HCT116 (cell line): ENCODE results near the gene GDI1. TPM values are rescaled to one million over a fixed set of nuclear protein-coding genes. Genes with fewer than 3 reads are reported as not detected.

ENCODE experiments used
- ATAC-seq: fragments of 200-7000 bp; cut with Tn5 transposase; 2 replicates; pipeline ENCODE4 v1.9.1; 2020; ENCODE audit warnings: mild to moderate bottlenecking, moderate library complexity
- BruUV-seq: library from RNA; stranded (reverse); fragments of 400-500 nt; replicated peaks from 2 replicates; lab custom pipeline; 2021; lab: Mats Ljungman, UMichigan
- CTCF ChIA-PET: fragments of 300-600 bp; sonication (Branson Sonifier 250); formaldehyde crosslinking; loops from one replicate; lab custom pipeline; 2021; ENCODE audit warnings: antibody characterized with exemption; lab: Charles Lee
- POLR2A ChIA-PET: fragments of 300-600, 350-600 bp; sonication (Branson Sonifier 250); formaldehyde crosslinking; loops from one replicate; lab custom pipeline; 2021; ENCODE audit warnings: antibody characterized with exemption; lab: Charles Lee
- RAD21 ChIA-PET, 2 experiments: fragments of 300-600 bp; sonication (Branson Sonifier 250); formaldehyde crosslinking; loops; one replicate each; lab custom pipeline; 2023; ENCODE audit warnings: low total read pairs in 2 of 2; ENCODE audit not compliant: uncharacterized antibody in 2 of 2, unreplicated experiment in 2 of 2, low non-redundant PET in 1 of 2; lab: Charles Lee
- DNase-seq: peaks from one replicate; pipeline ENCODE4 v3.0.0-alpha.2; 2010; ENCODE audit warnings: low read depth, low spot score
- H2AFZ ChIP-seq: fragments of 200-600 bp; shearing (Covaris generic), sonication (generic); 2 replicates; pipeline ENCODE4 v1.6.1; 2017; ENCODE audit warnings: low read depth, mixed run types, mixed read lengths, antibody characterized with exemption, low read length; ENCODE audit not compliant: poor library complexity, severe bottlenecking
- H3K27ac ChIP-seq: 2 replicates; pipeline ENCODE4 v1.5.1; 2012; ENCODE audit warnings: low read depth, low read length
- H3K27me3 ChIP-seq: fragments of 200-600 bp; sonication (generic); 2 replicates; pipeline ENCODE4 v1.6.1; 2016; ENCODE audit warnings: mixed run types, low read length, mixed read lengths; ENCODE audit not compliant: insufficient read depth
- H3K36me3 ChIP-seq, 2 experiments: fragments of 200-500 bp in 1 of 2; fragments of 200-600 bp in 1 of 2; sonication (Bioruptor generic) in 1 of 2; sonication (generic) in 1 of 2; 2 replicates each; pipeline versions ENCODE4 v1.5.1 to v1.6.1; 2014 to 2016; ENCODE audit warnings: low read length in 2 of 2, inconsistent platforms in 1 of 2, mixed read lengths in 1 of 2, mixed run types in 1 of 2; ENCODE audit not compliant: insufficient read depth in 2 of 2, control insufficient read depth in 1 of 2
- H3K4me1 ChIP-seq, 2 experiments: fragments of 200-600 bp in 1 of 2; sonication (generic) in 1 of 2; 2 replicates each; pipeline versions ENCODE4 v1.5.1 to v1.6.1; 2012 to 2017; ENCODE audit warnings: low read length in 2 of 2, inconsistent platforms in 1 of 2, mild to moderate bottlenecking in 1 of 2, mixed read lengths in 1 of 2, mixed run types in 1 of 2, moderate library complexity in 1 of 2; ENCODE audit not compliant: insufficient read depth in 2 of 2, control insufficient read depth in 1 of 2
- H3K4me2 ChIP-seq: fragments of 200-600 bp; sonication (generic); 2 replicates; pipeline ENCODE4 v1.6.1; 2017; ENCODE audit warnings: mixed run types, low read length, mixed read lengths
- H3K4me3 ChIP-seq, 2 experiments: fragments of 200-600 bp in 1 of 2; sonication (generic) in 1 of 2; replicated peaks in 1 of 2; 2 replicates each; pipeline ENCODE4 v1.5.1; 2011 to 2016; ENCODE audit warnings: low read length in 2 of 2, control low read depth in 1 of 2, low read depth in 1 of 2, mild to moderate bottlenecking in 1 of 2, mixed read lengths in 1 of 2, mixed run types in 1 of 2
- H3K79me2 ChIP-seq: fragments of 200-600 bp; sonication (generic); 2 replicates; pipeline ENCODE4 v1.6.1; 2017; ENCODE audit warnings: mild to moderate bottlenecking, mixed run types, low read length, moderate library complexity, mixed read lengths; ENCODE audit not compliant: insufficient read depth
- H3K9ac ChIP-seq: fragments of 200-600 bp; sonication (generic); 2 replicates; pipeline ENCODE4 v1.6.1; 2016; ENCODE audit warnings: low read length, mixed read lengths
- H3K9me2 ChIP-seq: fragments of 200-600 bp; sonication (generic), shearing (Covaris generic); 2 replicates; pipeline ENCODE4 v1.6.1; 2017; ENCODE audit warnings: mixed run types, mild to moderate bottlenecking, moderate library complexity; ENCODE audit not compliant: insufficient read depth
- H3K9me3 ChIP-seq, 2 experiments: fragments of 200-500 bp in 1 of 2; fragments of 200-600 bp in 1 of 2; sonication (Bioruptor generic) in 1 of 2; sonication (generic) in 1 of 2; 2 replicates each; pipeline ENCODE4 v1.6.1; 2014 to 2017; ENCODE audit warnings: low read length in 2 of 2, mixed read lengths in 2 of 2, inconsistent platforms in 1 of 2, low read depth in 1 of 2, mild to moderate bottlenecking in 1 of 2, mixed run types in 1 of 2, moderate library complexity in 1 of 2; ENCODE audit not compliant: control insufficient read depth in 1 of 2, insufficient read depth in 1 of 2
- H4K20me1 ChIP-seq: fragments of 200-600 bp; sonication (generic), shearing (Covaris generic); 2 replicates; pipeline ENCODE4 v1.6.1; 2017; ENCODE audit warnings: mixed run types, mild to moderate bottlenecking, moderate library complexity; ENCODE audit not compliant: insufficient read depth
- CEBPB ChIP-seq: IDR thresholded peaks from 2 replicates; pipeline ENCODE4 v1.6.1; 2012; ENCODE audit warnings: low read depth
- EZH2 ChIP-seq: fragments of 200-600 bp; sonication (generic); IDR thresholded peaks from 2 replicates; pipeline ENCODE4 v1.6.1; 2017; ENCODE audit warnings: antibody characterized with exemption, mixed run types
- POLR2A ChIP-seq: IDR thresholded peaks from 2 replicates; pipeline ENCODE4 v1.7.0; 2011; ENCODE audit warnings: borderline replicate concordance; ENCODE audit not compliant: insufficient read depth, insufficient read length; ENCODE audit errors: extremely low read depth
- POLR2AphosphoS5 ChIP-seq: IDR thresholded peaks from 2 replicates; pipeline ENCODE4 v1.6.1; 2011; ENCODE audit warnings: mild to moderate bottlenecking, low read depth, low read length, moderate library complexity
- SRF ChIP-seq: IDR thresholded peaks from 2 replicates; pipeline ENCODE4 v1.6.1; 2012; ENCODE audit warnings: low read depth
- intact Hi-C: fragments of 100-400 bp; cut with micrococcal nuclease; formaldehyde crosslinking; loops from 2 replicates; pipeline ENCODE4 v1.10.0; 2022
- total RNA-seq: library from RNA; stranded (reverse); gene quantifications from one replicate; pipeline ENCODE4 v1.2.1, GENCODE V29; 2021; ENCODE audit not compliant: unreplicated experiment

The GDI1 gene
- total RNA-seq, 1 experiment from 2014 or later: 122 TPM

GRCh38 chrX:154409222-154409871 lies 27.6 kb upstream of the GDI1 start, which contains the start of gene DNASE1L1:
Gene DNASE1L1, minus strand, starts transcription at chrX:154409254. Its CDS starts 3,686 bp downstream, at chrX:154405568.
- Histone ChIP-seq H3K27me3 (no peaks in the 10 kb centered on the region), H3K4me1 (peaks cover 15 to 35% of the 10 kb centered on the region in 2 experiments), H3K4me3 (peak within 1 kb of the TSS; percentile 54 to 64), H2AFZ (no peak within 1 kb of the TSS), H3K9ac (peak within 1 kb of the TSS; percentile 73), H4K20me1 (no peaks in the 10 kb centered on the region), H3K9me2 (no peaks in the 10 kb centered on the region), H3K27ac (peak within 1 kb of the TSS; percentile 91), H3K9me3 (no peaks in the 10 kb centered on the region), H3K79me2 (no peaks in the 10 kb centered on the region), H3K4me2 (peak within 1 kb of the TSS; percentile 87), H3K36me3 (no peaks in the 10 kb centered on the region)
- no peak for DNase-seq
- TF ChIP-seq POLR2AphosphoS5 (peak; percentile 53), SRF (no peak), CEBPB (no peak), EZH2 (no peak), POLR2A (no peak)
- ChIA-PET CTCF (interaction anchor here (0.9 kb wide), 1 partner anchor 36 kb away, joined by 3 read pairs; no protein-coding TSS in a partner anchor), POLR2A (interaction anchor here (1.7 to 1.9 kb wide), 2 partner anchors 9 to 11 kb away, joined by 10 to 12 read pairs; partner anchors contain the start of gene RPL10), RAD21 (interaction anchor here in 1 of 2 experiments (0.6 to 1.6 kb wide), 2 partner anchors 20 to 36 kb away, joined by 3 to 5 read pairs; partner anchors contain the start of gene ATP6AP1)
- peak; percentile 81 for ATAC-seq
- intact Hi-C loops: loop anchor here (5.0 kb wide), 1 partner anchor 68 kb away; the partner anchor contains the start of gene LAGE3
- BruUV-seq: no TSS peak

GRCh38 chrX:154411981-154412340 lies 25.0 kb upstream of the GDI1 start:
- intact Hi-C loops: no loop called here
- CTCF ChIA-PET: interaction anchor here (1.0 to 1.5 kb wide), 2 partner anchors 13 to 38 kb away, joined by 4 read pairs; no protein-coding TSS in a partner anchor
- DNase-seq: no peak
- H3K4me1 ChIP-seq: peaks cover 15 to 35% of the 10 kb centered on the region in 2 experiments
- peak; percentile 62 for ATAC-seq
- RAD21 ChIA-PET: no interaction called here
- H3K27me3 ChIP-seq: no peaks in the 10 kb centered on the region
- BruUV-seq: no TSS peak
- no peaks in the 10 kb centered on the region for H3K9me3 ChIP-seq
- peak overlapping the region; percentile 82 for H3K4me2 ChIP-seq
- no peaks in the 10 kb centered on the region for H4K20me1 ChIP-seq
- POLR2A ChIA-PET: interaction anchor here (1.0 to 2.2 kb wide), 4 partner anchors 13 to 115 kb away, joined by 3 to 9 read pairs (median 4); partner anchors contain the start of genes RPL10 and SLC10A3
- peak overlapping the region; percentile 78 for H3K9ac ChIP-seq
- no peaks in the 10 kb centered on the region for H3K9me2 ChIP-seq
- TF ChIP-seq POLR2A (no peak), POLR2AphosphoS5 (peak; percentile 52; the same call in 1 of the 2 replicates)
- TF ChIP-seq, all 23 proteins: peak for 1
- Histone ChIP-seq H3K36me3 (no peaks in the 10 kb centered on the region), H2AFZ (no peak overlapping the region), H3K4me3 (peak overlapping the region; percentile 54 to 66), H3K79me2 (no peaks in the 10 kb centered on the region), H3K27ac (peak overlapping the region; percentile 91)
